GM12891 (cell line): ENCODE data around the gene GSN.

Experiments used
- POLR2A ChIP-seq: IDR thresholded peaks from 2 replicates; pipeline ENCODE4 v1.6.1; 2011; ENCODE audit warnings: low read depth, low read length, control low read depth
- POLR2AphosphoS5 ChIP-seq: IDR thresholded peaks from 2 replicates; pipeline ENCODE4 v1.6.1; 2011; ENCODE audit warnings: low read depth, low read length, control low read depth
- POU2F2 ChIP-seq: IDR thresholded peaks from 2 replicates; pipeline ENCODE4 v1.6.1; 2011; ENCODE audit warnings: low read depth, mild to moderate bottlenecking, control low read depth, low read length, moderate library complexity
- SPI1 ChIP-seq: IDR thresholded peaks from 2 replicates; pipeline ENCODE4 v1.6.1; 2011; ENCODE audit warnings: low read depth, low read length, control low read depth
- TAF1 ChIP-seq: IDR thresholded peaks from 2 replicates; pipeline ENCODE4 v1.6.1; 2011; ENCODE audit warnings: low read depth, low read length, control low read depth

DNA sequence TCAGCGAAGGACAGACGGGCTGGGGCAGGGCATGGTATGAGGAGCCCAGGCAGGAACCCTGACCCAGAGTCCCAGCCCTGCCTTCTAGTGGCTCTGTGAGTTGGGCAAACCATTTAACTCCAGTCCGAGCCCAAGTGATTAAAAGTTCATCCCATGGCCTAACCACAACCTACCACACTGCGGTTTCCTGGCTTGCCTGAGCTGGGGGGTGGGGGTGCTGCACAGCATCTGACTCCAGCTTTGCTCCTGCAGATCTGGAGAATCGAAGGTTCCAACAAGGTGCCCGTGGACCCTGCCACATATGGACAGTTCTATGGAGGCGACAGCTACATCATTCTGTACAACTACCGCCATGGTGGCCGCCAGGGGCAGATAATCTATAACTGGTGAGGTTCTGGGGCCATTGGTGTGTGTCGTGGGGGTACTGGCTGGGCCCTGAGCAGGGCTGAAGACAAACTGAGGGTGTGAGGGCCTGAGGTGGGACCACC lies 53.1 kb downstream of the GSN start:
- no peak for TF ChIP-seq SPI1
- no peak for TF ChIP-seq POLR2AphosphoS5
- TF ChIP-seq POLR2A: no peak
- no peak for TF ChIP-seq TAF1
- TF ChIP-seq POU2F2: no peak
